Large intestine (tissue), 3 donors: ENCODE measurements around the gene TSPOAP1. TPM values are rescaled to one million over a fixed set of nuclear protein-coding genes. Genes with fewer than 3 reads are reported as not detected.

Experiments used
- DNase-seq, 2 donors: peaks; one replicate each; pipeline versions ENCODE4 v3.0.0 to v3.0.0-alpha.2; 2013
- H3K27ac ChIP-seq: one replicate; pipeline ENCODE4 v1.5.1; 2013; ENCODE audit warnings: low read length
- H3K27me3 ChIP-seq: 2 replicates; pipeline ENCODE4 v1.6.1; 2013; ENCODE audit warnings: low read length; ENCODE audit not compliant: control insufficient read depth, insufficient read depth
- H3K36me3 ChIP-seq: 2 replicates; pipeline ENCODE4 v1.6.1; 2013; ENCODE audit warnings: low read length; ENCODE audit not compliant: control insufficient read depth, insufficient read depth
- H3K4me1 ChIP-seq: one replicate; pipeline ENCODE4 v1.6.1; 2013; ENCODE audit warnings: low read length; ENCODE audit not compliant: control insufficient read depth, insufficient read depth
- H3K4me3 ChIP-seq: one replicate; pipeline ENCODE4 v1.5.1; 2013; ENCODE audit warnings: low read length
- H3K9me3 ChIP-seq: one replicate; pipeline ENCODE4 v1.6.1; 2013; ENCODE audit warnings: mild to moderate bottlenecking, low read depth, low read length, moderate library complexity; ENCODE audit not compliant: control insufficient read depth
- WGBS: methylation state at CpG from one replicate; pipeline ENCODE4 v1.1.5; 2013; ENCODE audit warnings: low lambda C conversion rate; ENCODE audit not compliant: insufficient coverage; 5-methylcytosine and 5-hydroxymethylcytosine counted together
- polyA plus RNA-seq: library from polyadenylated mRNA; unstranded; fragments of 120-200 nt; gene quantifications from one replicate; pipeline ENCODE4 v1.2.1, GENCODE V29; 2013

TSPOAP1 gene
- polyA plus RNA-seq, 1 donor, result 17.2 TPM

GRCh38 chr17:58315281-58315711 is 13.3 kb downstream of the TSPOAP1 start:
- Histone ChIP-seq H3K4me3 (no peak overlapping the region), H3K27ac (no peak overlapping the region), H3K36me3 (no peaks in the 10 kb centered on the region), H3K4me1 (peaks cover 6% of the 10 kb centered on the region), H3K9me3 (no peaks in the 10 kb centered on the region), H3K27me3 (no peaks in the 10 kb centered on the region)
- WGBS, result no CpG with 5 or more reads among the region's 6 CpGs
- DNase-seq, result no peak

DNA sequence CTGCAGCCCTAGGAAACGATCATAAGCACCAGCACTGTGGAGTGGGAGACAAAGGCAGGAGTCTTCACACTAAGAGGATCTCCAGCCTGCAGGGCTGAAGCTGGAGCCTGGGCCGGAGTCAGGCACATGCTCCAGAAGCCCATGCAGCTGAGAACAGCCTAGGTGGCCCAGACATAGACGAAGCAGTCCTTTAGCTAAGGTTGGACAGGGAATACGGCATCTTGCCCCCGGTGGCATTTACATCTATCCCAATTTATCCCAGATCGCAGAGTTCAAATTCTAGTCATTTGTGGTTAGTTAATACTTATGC is 13.9 kb downstream of the TSPOAP1 start:
- no peak for DNase-seq
- WGBS, result no CpG with 5 or more reads among the region's 6 CpGs
- no peaks in the 10 kb centered on the region for H3K36me3 ChIP-seq
- no peak overlapping the region for H3K4me3 ChIP-seq
- no peak overlapping the region for H3K27ac ChIP-seq
- peaks cover 6% of the 10 kb centered on the region for H3K4me1 ChIP-seq
- H3K9me3 ChIP-seq, result no peaks in the 10 kb centered on the region
- H3K27me3 ChIP-seq, result no peaks in the 10 kb centered on the region

GRCh38 chr17:58313815-58314705 is 14.5 kb downstream of the TSPOAP1 start:
- Histone ChIP-seq H3K9me3 (no peaks in the 10 kb centered on the region), H3K27me3 (no peaks in the 10 kb centered on the region), H3K27ac (no peak overlapping the region), H3K4me3 (no peak overlapping the region), H3K36me3 (no peaks in the 10 kb centered on the region), H3K4me1 (peaks cover 6% of the 10 kb centered on the region)
- no peak for DNase-seq
- no CpG with 5 or more reads among the region's 7 CpGs for WGBS

- DNase-seq, result no peak
- Histone ChIP-seq H3K4me3 (no peak overlapping the region), H3K9me3 (no peaks in the 10 kb centered on the region), H3K36me3 (no peaks in the 10 kb centered on the region), H3K27me3 (no peaks in the 10 kb centered on the region), H3K27ac (no peak overlapping the region), H3K4me1 (peaks cover 3% of the 10 kb centered on the region)
- WGBS, result 14% methylated on average over 1 of the region's 1 CpG
Measured at GRCh38 chr17:58312829-58313228, 15.8 kb downstream of the TSPOAP1 start.

- no CpG with 5 or more reads among the region's 23 CpGs for WGBS
- H3K9me3 ChIP-seq, result no peaks in the 10 kb centered on the region
- no peak for DNase-seq
- H3K36me3 ChIP-seq, result no peaks in the 10 kb centered on the region
- no peaks in the 10 kb centered on the region for H3K27me3 ChIP-seq
- no peaks in the 10 kb centered on the region for H3K4me1 ChIP-seq
- H3K4me3 ChIP-seq, result no peak overlapping the region
- H3K27ac ChIP-seq, result no peak overlapping the region
Measured at GRCh38 chr17:58312021-58312630, 16.5 kb downstream of the TSPOAP1 start.

DNA sequence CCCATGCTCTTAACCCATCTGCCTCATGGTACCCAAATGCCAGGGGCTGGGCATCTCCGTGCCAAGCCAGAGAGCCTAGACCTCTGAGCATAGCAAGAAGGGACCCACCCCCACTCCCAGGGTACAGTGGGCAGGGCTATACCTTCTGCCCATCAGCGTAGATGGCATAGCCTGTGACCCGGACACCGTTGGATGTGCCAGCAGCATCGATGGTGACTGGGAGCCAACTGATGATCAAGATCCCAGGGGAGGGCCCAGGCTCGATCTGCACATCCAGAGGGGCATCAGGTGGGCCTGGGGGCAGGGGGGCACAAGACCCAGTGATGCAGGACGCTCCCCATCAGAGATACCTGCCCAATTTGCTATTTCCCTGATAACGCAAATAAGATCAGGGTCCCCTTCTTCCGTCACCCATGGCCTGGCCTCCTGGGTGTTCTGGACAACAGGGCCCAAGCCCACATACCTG is 17.1 kb downstream of the TSPOAP1 start:
- WGBS, result no CpG with 5 or more reads among the region's 9 CpGs
- Histone ChIP-seq H3K27me3 (no peaks in the 10 kb centered on the region), H3K27ac (no peak overlapping the region), H3K4me3 (no peak overlapping the region), H3K9me3 (no peaks in the 10 kb centered on the region), H3K36me3 (no peaks in the 10 kb centered on the region), H3K4me1 (no peaks in the 10 kb centered on the region)
- no peak for DNase-seq

GRCh38 chr17:58310511-58311428 is 17.8 kb downstream of the TSPOAP1 start:
- no peak for DNase-seq
- Histone ChIP-seq H3K27me3 (no peaks in the 10 kb centered on the region), H3K9me3 (no peaks in the 10 kb centered on the region), H3K36me3 (no peaks in the 10 kb centered on the region), H3K4me1 (no peaks in the 10 kb centered on the region), H3K27ac (no peak overlapping the region), H3K4me3 (no peak overlapping the region)
- WGBS, result no CpG with 5 or more reads among the region's 23 CpGs

DNA sequence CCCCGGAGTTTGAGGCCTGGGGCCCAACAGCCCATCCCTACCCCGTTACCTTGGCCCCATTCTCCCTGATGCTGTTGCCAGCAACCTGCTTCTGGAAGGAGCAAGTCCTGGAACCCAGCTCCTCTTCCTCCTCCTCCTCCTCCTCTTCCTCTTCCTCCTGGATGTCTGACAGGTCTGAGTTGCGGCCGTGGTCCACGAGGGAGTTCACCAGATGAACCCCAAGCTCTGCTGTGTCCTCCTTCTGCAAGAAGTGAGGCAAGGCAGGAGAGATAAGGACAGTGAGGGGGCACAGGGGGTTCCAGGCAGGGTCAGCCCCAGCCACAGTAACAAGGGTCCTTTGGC is 18.7 kb downstream of the TSPOAP1 start:
- H3K27me3 ChIP-seq, result no peaks in the 10 kb centered on the region
- H3K9me3 ChIP-seq, result no peaks in the 10 kb centered on the region
- DNase-seq, result no peak
- no peak overlapping the region for H3K27ac ChIP-seq
- no peaks in the 10 kb centered on the region for H3K36me3 ChIP-seq
- no peak overlapping the region for H3K4me3 ChIP-seq
- WGBS, result no CpG with 5 or more reads among the region's 5 CpGs
- no peaks in the 10 kb centered on the region for H3K4me1 ChIP-seq

- Histone ChIP-seq H3K36me3 (no peaks in the 10 kb centered on the region), H3K9me3 (no peaks in the 10 kb centered on the region), H3K27ac (no peak overlapping the region), H3K4me1 (no peaks in the 10 kb centered on the region), H3K27me3 (no peaks in the 10 kb centered on the region), H3K4me3 (no peak overlapping the region)
- no CpG with 5 or more reads among the region's 21 CpGs for whole genome bisulfite sequencing
- DNase-seq, result no peak
Measured at GRCh38 chr17:58308985-58309917, 19.3 kb downstream of the TSPOAP1 start.
